ENCODE measurements around the gene KIAA0232. TPM values are rescaled to one million over a fixed set of nuclear protein-coding genes. Genes with fewer than 3 reads are reported as not detected.
"Not testable (repeated sequence)": the region's sequence is repeated elsewhere in the genome, so short reads cannot be mapped to it uniquely, and the experiment has no call there.

Gene KIAA0232
- polyA plus RNA-seq, 4 donors: 6.7 to 21.5 (median 8.6) TPM

DNA sequence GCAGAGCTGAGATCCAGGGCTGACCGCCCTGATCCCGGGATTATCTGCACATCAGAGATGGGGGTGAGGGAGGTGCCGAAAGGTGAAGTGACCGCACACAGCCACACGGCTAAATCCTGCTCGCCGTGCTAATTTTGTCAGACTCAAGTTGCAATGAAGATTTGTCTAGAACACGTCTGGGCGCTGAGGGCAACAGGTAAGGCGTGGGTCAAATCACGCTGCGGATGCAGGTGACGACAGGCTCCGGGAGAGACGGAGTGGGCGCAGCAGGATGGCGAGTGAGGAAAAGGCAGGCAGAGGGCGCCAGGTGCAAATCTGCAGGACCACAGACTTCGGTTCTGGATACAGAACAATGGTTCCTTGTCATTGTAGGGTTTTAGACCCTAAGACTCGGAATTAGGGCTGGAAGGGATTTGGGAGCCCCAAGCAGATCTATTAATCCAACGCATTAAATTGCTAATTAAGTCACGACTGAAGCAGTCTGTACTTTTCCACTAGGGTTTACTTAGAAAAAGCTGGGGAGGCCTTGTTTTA, 125.2 kb downstream of the KIAA0232 start:
- no peak for FAIRE-seq

DNA sequence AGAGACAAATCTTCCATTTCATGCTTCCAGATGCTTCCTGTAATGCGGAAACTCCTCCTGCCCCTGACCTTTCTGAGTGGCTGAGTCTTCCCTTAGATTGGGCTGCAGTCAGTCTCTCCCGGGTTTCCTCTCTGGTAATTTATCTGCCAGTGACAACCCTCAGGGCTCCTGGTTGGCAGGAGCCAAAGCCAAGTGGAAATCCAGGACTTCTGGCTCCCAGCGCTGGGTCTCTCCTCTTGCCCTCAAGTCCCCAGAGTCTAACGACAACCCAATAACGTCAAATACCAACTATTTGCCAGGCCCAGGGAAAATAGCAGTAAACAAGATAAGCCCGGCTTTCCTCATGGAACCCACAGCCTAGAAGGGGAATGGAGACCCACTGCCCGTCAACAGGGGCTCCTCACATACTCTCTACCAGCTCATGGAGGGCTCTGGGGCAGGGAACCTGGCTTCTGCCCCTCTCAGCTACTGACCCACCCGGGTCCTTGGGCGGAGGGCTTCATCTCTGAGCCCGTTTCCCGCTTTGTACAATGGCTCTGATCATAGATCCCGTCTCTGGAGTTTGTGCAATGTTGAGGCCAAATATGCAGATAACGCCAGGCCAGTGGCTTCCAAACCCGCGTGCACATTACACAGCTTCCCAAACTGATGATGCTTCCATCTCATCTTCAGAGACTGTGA, 126.0 kb downstream of the KIAA0232 start:
- 19 to 22% (median 21%) methylated on average over 15 of the region's 15 CpGs for WGBS, 3 donors

More for the DNA sequence above, 125.2 kb downstream of the KIAA0232 start:
- peaks cover 0 to 3% (median 0%) of the 10 kb centered on the region in 3 donors for H3K27me3 ChIP-seq (ENCODE audit: control insufficient read depth in 3 of 3, insufficient read depth in 3 of 3, low read length in 3 of 3)
- 19 to 30% (median 21%) methylated on average over 22 of the region's 22 CpGs for WGBS, 3 donors
- peaks cover 6 to 27% (median 9%) of the 10 kb centered on the region in 3 donors for H3K4me1 ChIP-seq (ENCODE audit: control insufficient read depth in 3 of 3, insufficient read depth in 2 of 3, low read depth in 1 of 3, low read length in 2 of 3)
- H3K36me3 ChIP-seq (ENCODE audit: control insufficient read depth in 3 of 3, insufficient read depth in 2 of 3, low read depth in 1 of 3, low read length in 3 of 3): peaks cover 0 to 16% (median 0%) of the 10 kb centered on the region in 3 donors
- H3K4me3 ChIP-seq (ENCODE audit: low read depth in 1 of 3, low read length in 3 of 3): no peak overlapping the region
- no peaks in the 10 kb centered on the region for H3K9me3 ChIP-seq (ENCODE audit: control insufficient read depth in 2 of 2, insufficient read depth in 1 of 2, low read depth in 1 of 2, low read length in 1 of 2)
- peak; percentile 70 to 73 for DNase-seq
- no peak overlapping the region for H3K27ac ChIP-seq (ENCODE audit: low read depth in 1 of 3, low read length in 2 of 3)

DNA sequence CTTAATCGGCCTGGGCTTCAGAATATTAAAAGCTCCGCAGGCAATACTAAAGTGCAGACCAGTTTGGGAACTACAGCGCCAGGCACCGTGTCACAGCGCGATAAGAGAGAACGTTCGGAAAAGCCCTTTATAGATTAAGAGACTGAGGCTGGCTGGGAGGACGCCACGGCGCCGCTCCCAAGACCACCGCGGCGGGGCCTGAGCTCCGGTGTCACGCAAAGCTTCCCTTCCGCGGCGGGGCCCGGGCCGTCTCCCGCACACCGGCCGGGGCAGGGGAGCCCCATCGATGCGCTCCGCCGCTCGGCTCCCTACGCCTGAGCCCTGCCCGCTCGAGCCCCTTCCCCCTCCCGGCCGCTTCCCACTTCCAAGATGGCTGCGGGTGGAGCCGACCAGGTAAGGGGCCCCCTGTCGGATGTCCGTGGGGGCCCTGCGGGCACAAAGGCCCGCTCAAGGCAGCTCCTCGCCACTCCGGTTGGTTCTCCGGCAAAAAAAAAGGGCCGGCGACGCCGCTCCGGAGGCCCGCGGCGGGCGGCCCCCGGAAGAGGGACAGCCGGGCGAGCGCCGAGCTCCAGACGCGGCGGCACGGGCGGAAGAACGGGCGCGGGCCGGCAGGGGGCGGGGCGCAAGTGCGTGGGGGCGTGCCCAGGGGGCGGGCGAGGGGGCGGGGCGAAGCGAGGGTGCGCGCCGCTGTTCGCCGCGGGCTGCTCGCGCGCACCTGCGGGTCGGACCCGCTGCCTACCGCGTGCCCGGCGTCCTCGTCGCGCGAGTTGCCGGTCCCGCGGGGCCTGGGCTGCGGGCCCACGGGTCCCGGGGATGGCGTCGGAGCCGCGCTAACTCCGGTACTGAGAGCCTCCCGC, 126.8 kb downstream of the KIAA0232 start, which contains the start of gene TBC1D14:
Gene TBC1D14 (plus strand): TSS at position 714 of the 857 bp plus-strand sequence. CDS start 13,564 bp downstream, outside the sequence.
- FAIRE-seq (no peak), DNase-seq (peak; percentile 89 to 96)
- Histone ChIP-seq H3K9me3 (ENCODE audit: control insufficient read depth in 2 of 2, insufficient read depth in 1 of 2, low read depth in 1 of 2, low read length in 1 of 2) (no peaks in the 10 kb centered on the region), H3K36me3 (ENCODE audit: control insufficient read depth in 3 of 3, insufficient read depth in 2 of 3, low read depth in 1 of 3, low read length in 3 of 3) (peaks cover 0 to 17% (median 0%) of the 10 kb centered on the region in 3 donors), H3K27me3 (ENCODE audit: control insufficient read depth in 3 of 3, insufficient read depth in 3 of 3, low read length in 3 of 3) (peaks cover 0 to 3% (median 0%) of the 10 kb centered on the region in 3 donors), H3K4me1 (ENCODE audit: control insufficient read depth in 3 of 3, insufficient read depth in 2 of 3, low read depth in 1 of 3, low read length in 2 of 3) (peaks cover 6 to 29% (median 9%) of the 10 kb centered on the region in 3 donors), H3K27ac (ENCODE audit: low read depth in 1 of 3, low read length in 2 of 3) (peak within 1 kb of the TSS; percentile 95 to 97 (median 97)), H3K4me3 (ENCODE audit: low read depth in 1 of 3, low read length in 3 of 3) (peak within 1 kb of the TSS; percentile 85 to 92 (median 86))
- WGBS, 3 donors: 0 to 1% (median 0%) methylated on average over 65 to 108 of the region's 108 CpGs

More for the DNA sequence above, 126.0 kb downstream of the KIAA0232 start:
- DNase-seq: peak in 1 of 2 donors; percentile 32
- H3K4me1 ChIP-seq (ENCODE audit: control insufficient read depth in 3 of 3, insufficient read depth in 2 of 3, low read depth in 1 of 3, low read length in 2 of 3): peaks cover 6 to 27% (median 9%) of the 10 kb centered on the region in 3 donors
- no peaks in the 10 kb centered on the region for H3K9me3 ChIP-seq (ENCODE audit: control insufficient read depth in 2 of 2, insufficient read depth in 1 of 2, low read depth in 1 of 2, low read length in 1 of 2)
- H3K27ac ChIP-seq (ENCODE audit: low read depth in 1 of 3, low read length in 2 of 3): peak overlapping the region; percentile 95 to 97 (median 97)
- H3K27me3 ChIP-seq (ENCODE audit: control insufficient read depth in 3 of 3, insufficient read depth in 3 of 3, low read length in 3 of 3): peaks cover 0 to 3% (median 0%) of the 10 kb centered on the region in 3 donors
- H3K36me3 ChIP-seq (ENCODE audit: control insufficient read depth in 3 of 3, insufficient read depth in 2 of 3, low read depth in 1 of 3, low read length in 3 of 3): peaks cover 0 to 16% (median 0%) of the 10 kb centered on the region in 3 donors
- H3K4me3 ChIP-seq (ENCODE audit: low read depth in 1 of 3, low read length in 3 of 3): peak overlapping the region; percentile 40 to 92 (median 86)
- FAIRE-seq: no peak

DNA sequence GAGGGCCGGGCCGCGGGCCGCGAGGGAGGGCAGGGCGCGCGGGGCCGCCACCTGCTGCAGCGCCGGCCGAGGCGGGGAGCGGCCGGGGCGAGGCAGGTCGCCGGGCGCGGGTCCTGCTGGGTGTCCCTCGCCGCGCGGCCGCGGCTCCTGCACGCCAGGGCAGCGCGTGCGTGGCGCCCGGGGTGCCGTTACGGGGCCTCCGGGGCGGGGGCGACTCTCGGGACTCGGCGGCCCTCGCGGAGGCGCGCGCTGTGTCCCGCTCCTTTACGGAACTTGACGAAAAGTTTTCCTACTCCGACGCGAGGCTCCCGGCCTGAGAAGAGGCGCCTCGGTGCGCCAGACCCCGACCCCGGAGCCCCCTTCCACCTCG, 127.4 kb downstream of the KIAA0232 start:
- WGBS, 3 donors: 0 to 1% (median 0%) methylated on average over 27 to 58 of the region's 58 CpGs
- peak overlapping the region in 2 of 3 donors; percentile 6 to 69 for H3K27ac ChIP-seq (ENCODE audit: low read depth in 1 of 3, low read length in 2 of 3)
- H3K27me3 ChIP-seq (ENCODE audit: control insufficient read depth in 3 of 3, insufficient read depth in 3 of 3, low read length in 3 of 3): peaks cover 0 to 3% (median 0%) of the 10 kb centered on the region in 3 donors
- FAIRE-seq (no peak), DNase-seq (peak in 1 of 2 donors; percentile 47)
- H3K36me3 ChIP-seq (ENCODE audit: control insufficient read depth in 3 of 3, insufficient read depth in 2 of 3, low read depth in 1 of 3, low read length in 3 of 3): peaks cover 0 to 20% (median 0%) of the 10 kb centered on the region in 3 donors
- H3K4me3 ChIP-seq (ENCODE audit: low read depth in 1 of 3, low read length in 3 of 3): peak overlapping the region; percentile 69 to 92 (median 85)
- peaks cover 6 to 29% (median 9%) of the 10 kb centered on the region in 3 donors for H3K4me1 ChIP-seq (ENCODE audit: control insufficient read depth in 3 of 3, insufficient read depth in 2 of 3, low read depth in 1 of 3, low read length in 2 of 3)
- no peaks in the 10 kb centered on the region for H3K9me3 ChIP-seq (ENCODE audit: control insufficient read depth in 2 of 2, insufficient read depth in 1 of 2, low read depth in 1 of 2, low read length in 1 of 2)

DNA sequence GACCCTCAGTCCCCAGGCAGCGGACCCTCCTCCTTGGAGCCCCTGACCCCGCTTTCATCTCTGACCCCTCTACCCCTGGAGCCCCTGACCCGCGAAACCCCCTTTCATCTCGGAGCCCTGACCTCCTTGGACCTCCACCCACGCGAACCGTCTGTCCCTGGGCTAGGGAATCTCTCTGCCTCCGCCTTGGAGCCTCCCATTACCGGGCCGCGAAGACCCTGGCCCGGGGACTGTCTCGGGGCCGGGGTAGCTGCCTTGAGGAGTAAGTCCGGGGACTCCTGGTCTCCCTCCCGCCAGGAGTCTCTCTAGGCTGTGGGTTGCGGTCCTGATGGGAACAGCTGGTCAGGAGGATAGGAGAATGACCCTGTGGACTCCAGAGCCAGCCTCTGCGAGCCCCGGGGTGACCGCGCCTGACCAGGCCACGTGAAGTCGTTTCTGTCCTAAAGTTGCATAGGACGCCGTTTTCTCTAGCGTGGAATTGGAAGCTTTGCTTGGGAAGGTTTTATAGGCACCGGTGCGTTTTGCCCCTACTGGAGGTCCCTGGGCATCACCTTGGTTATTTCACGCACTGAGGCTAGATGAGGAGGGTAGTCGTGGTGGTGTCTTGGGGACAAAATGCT, 127.9 kb downstream of the KIAA0232 start:
- no peak for FAIRE-seq
- peak overlapping the region; percentile 69 to 92 (median 85) for H3K4me3 ChIP-seq (ENCODE audit: low read depth in 1 of 3, low read length in 3 of 3)
- peaks cover 0 to 24% (median 0%) of the 10 kb centered on the region in 3 donors for H3K36me3 ChIP-seq (ENCODE audit: control insufficient read depth in 3 of 3, insufficient read depth in 2 of 3, low read depth in 1 of 3, low read length in 3 of 3)
- peaks cover 6 to 34% (median 9%) of the 10 kb centered on the region in 3 donors for H3K4me1 ChIP-seq (ENCODE audit: control insufficient read depth in 3 of 3, insufficient read depth in 2 of 3, low read depth in 1 of 3, low read length in 2 of 3)
- peaks cover 0 to 3% (median 0%) of the 10 kb centered on the region in 3 donors for H3K27me3 ChIP-seq (ENCODE audit: control insufficient read depth in 3 of 3, insufficient read depth in 3 of 3, low read length in 3 of 3)
- peak; percentile 47 to 71 for DNase-seq
- WGBS, 3 donors: 6 to 19% (median 15%) methylated on average over 31 of the region's 31 CpGs
- peak overlapping the region in 2 of 3 donors; percentile 6 to 69 for H3K27ac ChIP-seq (ENCODE audit: low read depth in 1 of 3, low read length in 2 of 3)
- H3K9me3 ChIP-seq (ENCODE audit: control insufficient read depth in 2 of 2, insufficient read depth in 1 of 2, low read depth in 1 of 2, low read length in 1 of 2): no peaks in the 10 kb centered on the region

DNA sequence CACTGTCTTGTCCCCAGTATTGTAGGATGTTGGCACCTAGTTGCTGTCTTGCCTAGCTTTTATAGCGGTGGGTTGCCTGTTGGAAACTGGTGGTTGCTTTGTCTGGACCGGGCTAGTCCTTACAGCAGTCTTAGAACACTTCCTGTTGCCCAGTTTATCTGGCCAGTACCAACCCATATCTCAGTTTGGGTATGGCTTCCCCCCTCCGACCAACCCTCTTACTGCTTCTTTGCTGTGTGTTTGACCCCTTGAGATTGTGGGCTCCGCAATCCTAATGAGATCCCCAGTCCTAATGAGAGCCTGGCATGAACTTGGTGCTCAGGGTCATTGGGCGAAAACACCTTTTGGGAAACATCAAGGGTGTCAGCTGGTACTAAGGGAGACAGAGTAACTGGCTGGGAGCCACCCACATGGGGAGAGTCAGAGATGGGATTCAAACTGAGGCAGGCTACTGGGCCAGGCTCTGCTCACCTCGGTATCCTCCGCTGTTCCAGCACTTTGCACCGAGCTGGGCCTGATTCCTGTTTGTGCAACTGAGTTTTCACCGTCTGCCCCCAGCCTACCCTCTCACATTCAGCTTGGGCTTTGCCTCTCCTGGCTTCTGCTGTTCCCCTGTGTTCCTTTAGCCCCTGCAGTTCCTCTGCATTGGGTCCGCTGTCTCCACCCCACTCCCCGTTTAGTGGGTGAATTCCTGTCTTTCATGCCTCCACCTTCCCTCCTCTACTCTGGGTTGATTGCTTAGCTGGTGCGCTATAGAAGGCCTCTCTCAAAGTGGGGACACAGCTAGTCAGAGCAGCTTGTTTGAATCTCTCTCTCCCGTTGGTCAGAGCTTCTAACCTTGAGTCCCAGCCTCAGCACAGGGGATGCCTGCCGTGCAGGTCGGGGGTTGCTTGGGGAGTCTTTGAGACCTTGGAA, 128.7 kb downstream of the KIAA0232 start:
- WGBS, 3 donors: 66 to 84% (median 74%) methylated on average over 15 of the region's 15 CpGs
- peaks cover 9 to 42% (median 10%) of the 10 kb centered on the region in 3 donors for H3K4me1 ChIP-seq (ENCODE audit: control insufficient read depth in 3 of 3, insufficient read depth in 2 of 3, low read depth in 1 of 3, low read length in 2 of 3)
- H3K36me3 ChIP-seq (ENCODE audit: control insufficient read depth in 3 of 3, insufficient read depth in 2 of 3, low read depth in 1 of 3, low read length in 3 of 3): peaks cover 0 to 26% (median 0%) of the 10 kb centered on the region in 3 donors
- H3K27me3 ChIP-seq (ENCODE audit: control insufficient read depth in 3 of 3, insufficient read depth in 3 of 3, low read length in 3 of 3): peaks cover 0 to 3% (median 0%) of the 10 kb centered on the region in 3 donors
- H3K4me3 ChIP-seq (ENCODE audit: low read depth in 1 of 3, low read length in 3 of 3): peak overlapping the region in 2 of 3 donors; percentile 69 to 92
- peak overlapping the region in 2 of 3 donors; percentile 6 to 69 for H3K27ac ChIP-seq (ENCODE audit: low read depth in 1 of 3, low read length in 2 of 3)
- FAIRE-seq (no peak), DNase-seq (no peak)
- H3K9me3 ChIP-seq (ENCODE audit: control insufficient read depth in 2 of 2, insufficient read depth in 1 of 2, low read depth in 1 of 2, low read length in 1 of 2): no peaks in the 10 kb centered on the region

DNA sequence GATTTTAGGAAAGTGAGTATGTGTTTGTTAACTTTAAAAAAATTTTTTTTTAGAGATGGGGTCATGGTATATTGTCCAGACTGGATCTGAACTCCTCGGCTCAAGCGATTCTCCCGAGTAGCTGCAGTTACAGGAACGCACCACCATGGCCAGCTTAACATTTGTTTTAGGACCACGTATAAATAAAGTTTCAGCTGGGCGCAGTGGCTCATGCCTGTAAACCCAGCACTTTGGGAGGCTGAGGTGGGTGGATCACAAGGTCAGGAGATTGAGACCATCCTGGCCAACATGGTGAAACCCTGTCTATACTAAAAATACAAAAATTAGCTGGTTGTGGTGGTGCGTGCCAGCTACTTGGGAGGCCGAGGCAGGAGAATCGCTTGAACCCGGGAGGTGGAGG, 129.4 kb downstream of the KIAA0232 start:
- not testable (repeated sequence) for H3K27ac ChIP-seq (ENCODE audit: low read depth in 1 of 3, low read length in 2 of 3); H3K27me3 ChIP-seq (ENCODE audit: control insufficient read depth in 3 of 3, insufficient read depth in 3 of 3, low read length in 3 of 3); H3K4me3 ChIP-seq (ENCODE audit: low read depth in 1 of 3, low read length in 3 of 3); FAIRE-seq; H3K9me3 ChIP-seq (ENCODE audit: control insufficient read depth in 2 of 2, insufficient read depth in 1 of 2, low read depth in 1 of 2, low read length in 1 of 2); DNase-seq
- Histone ChIP-seq H3K36me3 (ENCODE audit: control insufficient read depth in 3 of 3, insufficient read depth in 2 of 3, low read depth in 1 of 3, low read length in 3 of 3) (peaks cover 0 to 26% (median 0%) of the 10 kb centered on the region in 3 donors), H3K4me1 (ENCODE audit: control insufficient read depth in 3 of 3, insufficient read depth in 2 of 3, low read depth in 1 of 3, low read length in 2 of 3) (peaks cover 9 to 49% (median 15%) of the 10 kb centered on the region in 3 donors)
- WGBS, 3 donors: 83 to 87% (median 84%) methylated on average over 10 of the region's 10 CpGs

Data from small intestine (tissue), 7 donors.